Measurements from ENCODE around the gene ABHD17B.

- no peak for TF ChIP-seq CTCF (IDR thresholded peaks at IDR 0.05)
- TF ChIP-seq TCF7L2 (IDR thresholded peaks at IDR 0.05; ENCODE audit: low read depth, low read length), result no peak
- TF ChIP-seq POLR2AphosphoS5 (IDR thresholded peaks at IDR 0.05; ENCODE audit: low read depth, low read length), result no peak
- TF ChIP-seq REST (IDR thresholded peaks at IDR 0.05; ENCODE audit: insufficient read depth in 1 of 2, low read depth in 2 of 2, low read length in 1 of 2), result no peak
- TF ChIP-seq SIN3A (IDR thresholded peaks at IDR 0.05; ENCODE audit: borderline replicate concordance, insufficient read depth, low read depth, low read length), result no peak
These were observed 94.0 kb downstream of the ABHD17B start for GRCh38 chr9:71816916-71817451.

All from Panc1 (cell line).